Measurements from ENCODE around the gene ARHGEF12. TPM values are rescaled to one million over a fixed set of nuclear protein-coding genes. Genes with fewer than 3 reads are reported as not detected.

The ARHGEF12 gene
- total RNA-seq, 2 donors from 2014 or later, result 12.9 to 21.5 TPM

- Mint-ChIP-seq H3K36me3 (ENCODE audit: low read depth) (peaks cover 13% of the 10 kb centered on the region), H3K27ac (no peak overlapping the region), H3K9me3 (no peaks in the 10 kb centered on the region), H3K4me1 (peaks cover 16% of the 10 kb centered on the region), H3K27me3 (peaks cover 17% of the 10 kb centered on the region), H3K4me3 (no peak overlapping the region)
- ATAC-seq (replicated peaks), result no peak
Measured at GRCh38 chr11:120332822-120333716, 3.1 kb upstream of the ARHGEF12 start.

GRCh38 chr11:120333801-120334200 lies 2.4 kb upstream of the ARHGEF12 start:
- no peak for ATAC-seq (replicated peaks)
- Mint-ChIP-seq H3K9me3 (no peaks in the 10 kb centered on the region), H3K4me3 (no peak overlapping the region), H3K27ac (no peak overlapping the region), H3K36me3 (ENCODE audit: low read depth) (peaks cover 13% of the 10 kb centered on the region), H3K27me3 (peaks cover 17% of the 10 kb centered on the region), H3K4me1 (peaks cover 16% of the 10 kb centered on the region)

GRCh38 chr11:120334332-120334731 lies 1.9 kb upstream of the ARHGEF12 start:
- no peak for ATAC-seq (replicated peaks)
- Mint-ChIP-seq H3K36me3 (ENCODE audit: low read depth) (peaks cover 13% of the 10 kb centered on the region), H3K4me3 (no peak overlapping the region), H3K27me3 (peaks cover 19% of the 10 kb centered on the region), H3K9me3 (no peaks in the 10 kb centered on the region), H3K4me1 (peaks cover 16% of the 10 kb centered on the region), H3K27ac (no peak overlapping the region)

- Mint-ChIP-seq H3K9me3 (no peaks in the 10 kb centered on the region), H3K4me1 (peaks cover 16% of the 10 kb centered on the region), H3K27ac (no peak overlapping the region), H3K36me3 (ENCODE audit: low read depth) (peaks cover 13% of the 10 kb centered on the region), H3K27me3 (peaks cover 24% of the 10 kb centered on the region), H3K4me3 (peak overlapping the region; percentile 68)
- ATAC-seq (replicated peaks), result peak; percentile 29
Measured at GRCh38 chr11:120334894-120335462, 1.2 kb upstream of the ARHGEF12 start.

GRCh38 chr11:120335556-120335907 lies 681 bp upstream of the ARHGEF12 start:
- ATAC-seq (replicated peaks), result peak; percentile 31
- peak overlapping the region; percentile 68 for H3K4me3 Mint-ChIP-seq
- H3K4me1 Mint-ChIP-seq, result peaks cover 16% of the 10 kb centered on the region
- H3K9me3 Mint-ChIP-seq, result no peaks in the 10 kb centered on the region
- peaks cover 13% of the 10 kb centered on the region for H3K36me3 Mint-ChIP-seq (ENCODE audit: low read depth)
- H3K27me3 Mint-ChIP-seq, result peaks cover 25% of the 10 kb centered on the region
- H3K27ac Mint-ChIP-seq, result no peak overlapping the region

- peaks cover 27% of the 10 kb centered on the region for H3K27me3 Mint-ChIP-seq
- no peaks in the 10 kb centered on the region for H3K9me3 Mint-ChIP-seq
- H3K27ac Mint-ChIP-seq, result peak overlapping the region; percentile 81
- peaks cover 13% of the 10 kb centered on the region for H3K36me3 Mint-ChIP-seq (ENCODE audit: low read depth)
- H3K4me3 Mint-ChIP-seq, result peak overlapping the region; percentile 98
- H3K4me1 Mint-ChIP-seq, result peaks cover 16% of the 10 kb centered on the region
- ATAC-seq (replicated peaks), result peak; percentile 50
Measured at GRCh38 chr11:120336641-120337354, 585 bp downstream of the ARHGEF12 start.

GRCh38 chr11:120337355-120338106 lies 1.3 kb downstream of the ARHGEF12 start:
- Mint-ChIP-seq H3K9me3 (no peaks in the 10 kb centered on the region), H3K4me1 (peaks cover 16% of the 10 kb centered on the region), H3K36me3 (ENCODE audit: low read depth) (peaks cover 13% of the 10 kb centered on the region), H3K27me3 (peaks cover 32% of the 10 kb centered on the region), H3K4me3 (peak overlapping the region; percentile 98), H3K27ac (peak overlapping the region; percentile 81)
- ATAC-seq (replicated peaks), result no peak

GRCh38 chr11:120338107-120338933 lies 2.1 kb downstream of the ARHGEF12 start:
- no peak for ATAC-seq (replicated peaks)
- Mint-ChIP-seq H3K27ac (peak overlapping the region; percentile 81), H3K4me3 (peak overlapping the region; percentile 98), H3K27me3 (peaks cover 32% of the 10 kb centered on the region), H3K9me3 (no peaks in the 10 kb centered on the region), H3K4me1 (peaks cover 16% of the 10 kb centered on the region), H3K36me3 (ENCODE audit: low read depth) (peaks cover 13% of the 10 kb centered on the region)

- Mint-ChIP-seq H3K27ac (no peak overlapping the region), H3K4me1 (peaks cover 20% of the 10 kb centered on the region), H3K4me3 (peak overlapping the region; percentile 17), H3K27me3 (peaks cover 32% of the 10 kb centered on the region), H3K9me3 (no peaks in the 10 kb centered on the region), H3K36me3 (ENCODE audit: low read depth) (peaks cover 17% of the 10 kb centered on the region)
- no peak for ATAC-seq (replicated peaks)
Measured at GRCh38 chr11:120339394-120339890, 3.2 kb downstream of the ARHGEF12 start.

- peaks cover 32% of the 10 kb centered on the region for H3K27me3 Mint-ChIP-seq
- no peak overlapping the region for H3K27ac Mint-ChIP-seq
- peaks cover 24% of the 10 kb centered on the region for H3K4me1 Mint-ChIP-seq
Measured at GRCh38 chr11:120340529-120340928, 4.3 kb downstream of the ARHGEF12 start.

GRCh38 chr11:120342226-120342625 lies 6.0 kb downstream of the ARHGEF12 start:
- no peak overlapping the region for H3K4me3 Mint-ChIP-seq
- peaks cover 14% of the 10 kb centered on the region for H3K36me3 Mint-ChIP-seq (ENCODE audit: low read depth)
- no peak overlapping the region for H3K27ac Mint-ChIP-seq
- H3K4me1 Mint-ChIP-seq, result peaks cover 24% of the 10 kb centered on the region
- no peak for ATAC-seq (replicated peaks)
- no peaks in the 10 kb centered on the region for H3K9me3 Mint-ChIP-seq
- peaks cover 34% of the 10 kb centered on the region for H3K27me3 Mint-ChIP-seq

More at GRCh38 chr11:120340529-120340928, 4.3 kb downstream of the ARHGEF12 start:
- no peak for ATAC-seq (replicated peaks)
- Mint-ChIP-seq H3K4me3 (no peak overlapping the region), H3K9me3 (no peaks in the 10 kb centered on the region), H3K36me3 (ENCODE audit: low read depth) (peaks cover 18% of the 10 kb centered on the region)

GRCh38 chr11:120342678-120343077 lies 6.5 kb downstream of the ARHGEF12 start:
- peaks cover 29% of the 10 kb centered on the region for H3K27me3 Mint-ChIP-seq
- H3K36me3 Mint-ChIP-seq (ENCODE audit: low read depth), result peaks cover 9% of the 10 kb centered on the region
- no peak for ATAC-seq (replicated peaks)
- no peak overlapping the region for H3K4me3 Mint-ChIP-seq
- H3K4me1 Mint-ChIP-seq, result peaks cover 19% of the 10 kb centered on the region
- H3K9me3 Mint-ChIP-seq, result no peaks in the 10 kb centered on the region
- no peak overlapping the region for H3K27ac Mint-ChIP-seq

- Mint-ChIP-seq H3K4me3 (peak overlapping the region; percentile 23), H3K9me3 (no peaks in the 10 kb centered on the region), H3K27ac (no peak overlapping the region), H3K4me1 (peaks cover 15% of the 10 kb centered on the region), H3K36me3 (ENCODE audit: low read depth) (peaks cover 5% of the 10 kb centered on the region), H3K27me3 (peaks cover 26% of the 10 kb centered on the region)
- ATAC-seq (replicated peaks), result peak; percentile 55
Measured at GRCh38 chr11:120343429-120343828, 7.2 kb downstream of the ARHGEF12 start.

Data from activated T-helper 17 cell treated with anti-CD3 and anti-CD28 coated beads, Interleukin-2, amount 50 U/mL, for 72 hours (primary cell).